Measurements from ENCODE around the gene PDE6G. TPM values are rescaled to one million over a fixed set of nuclear protein-coding genes. Genes with fewer than 3 reads are reported as not detected.
A peak's percentile ranks its signal among the peaks of the same experiment; 100 is the strongest.

Gene PDE6G
- total RNA-seq, result 0.69 and 0.92 TPM in 2 replicates
- total RNA-seq (2013), result 1.4 TPM
- polyA plus RNA-seq, result 1.1 and 1.6 TPM in 2 replicates
- 1.6 TPM in 1 of 2 replicates, not detected in the other for polyA minus RNA-seq

- Histone ChIP-seq H3K79me2 (ENCODE audit: control insufficient read depth, insufficient read depth, low read length) (no peaks in the 10 kb centered on the region), H3K4me3 (ENCODE audit: control extremely low read depth in 1 of 5, extremely low read depth in 1 of 5, insufficient read depth in 1 of 5, low read depth in 2 of 5, low read length in 4 of 5) (no peak within 1 kb of the TSS), H3K27me3 (replicated peaks in 1 of 4; ENCODE audit: control extremely low read depth in 1 of 4, control insufficient read depth in 3 of 4, insufficient read depth in 4 of 4, low read length in 3 of 4) (peaks cover 0 to 14% (median 2%) of the 10 kb centered on the region in 4 experiments), H3K9ac (ENCODE audit: low read length) (no peak within 1 kb of the TSS), H2AFZ (ENCODE audit: insufficient read depth, low read depth, low read length, poor library complexity, severe bottlenecking) (no peak within 1 kb of the TSS), H3K4me1 (ENCODE audit: control insufficient read depth in 2 of 2, insufficient read depth in 2 of 2, low read length in 2 of 2) (peaks cover 12 to 18% of the 10 kb centered on the region in 2 donors), H4K20me1 (ENCODE audit: control insufficient read depth, insufficient read depth, low read length, poor library complexity, severe bottlenecking) (no peaks in the 10 kb centered on the region), H3K4me2 (replicated peaks; ENCODE audit: low read depth, low read length, poor library complexity, severe bottlenecking) (no peak within 1 kb of the TSS), H3K9me3 (ENCODE audit: control extremely low read depth in 1 of 3, control insufficient read depth in 2 of 3, insufficient read depth in 1 of 3, low read length in 2 of 3) (no peaks in the 10 kb centered on the region), H3K27ac (ENCODE audit: low read length in 2 of 2) (no peak within 1 kb of the TSS), H3K36me3 (replicated peaks in 1 of 2; ENCODE audit: control extremely low read depth in 1 of 2, control insufficient read depth in 1 of 2, extremely low read depth in 1 of 2, insufficient read depth in 2 of 2, low read length in 1 of 2) (no peaks in the 10 kb centered on the region)
- CTCF ChIA-PET, result no interaction called here
- Mint-ChIP-seq H3K27me3 (peaks cover 4% of the 10 kb centered on the region), H3K9me3 (ENCODE audit: insufficient read depth) (no peaks in the 10 kb centered on the region), H3K4me3 (no peak within 1 kb of the TSS), H3K4me1 (peaks cover 15% of the 10 kb centered on the region), H3K27ac (no peak within 1 kb of the TSS)
- TF ChIP-seq EZH2 (IDR thresholded peaks at IDR 0.05; ENCODE audit: borderline replicate concordance, insufficient read depth, low read depth, low read length, poor library complexity, severe bottlenecking) (no peak), CTCF (IDR thresholded peaks at IDR 0.05) (no peak)
- DNase-seq, result no peak
- intact Hi-C loops (cut with micrococcal nuclease), result no loop called here
- POLR2A ChIA-PET, result interaction anchor here (0.9 kb wide), 1 partner anchor 15 kb away, joined by 3 read pairs; no protein-coding TSS in a partner anchor
- WGBS (ENCODE audit: insufficient coverage), result 87% methylated on average over 15 of the region's 15 CpGs
- ATAC-seq (ENCODE audit: low read depth), result no peak
Measured at GRCh38 chr17:81656118-81656743, at the start of gene PDE6G. Gene PDE6G (minus strand): TSS chr17:81656542. CDS start chr17:81653305, 3,237 bp downstream.

GRCh38 chr17:81705518-81706231, 49.3 kb upstream of the PDE6G start:
- CTCF ChIA-PET, result no interaction called here
- POLR2A ChIA-PET, result no interaction called here

More at GRCh38 chr17:81705518-81706231, 49.3 kb upstream of the PDE6G start:
- H3K4me1 Mint-ChIP-seq, result peaks cover 36% of the 10 kb centered on the region
- DNase-seq, result no peak
- H3K9me3 Mint-ChIP-seq (ENCODE audit: insufficient read depth), result no peaks in the 10 kb centered on the region
- H3K4me3 ChIP-seq (ENCODE audit: control extremely low read depth in 1 of 5, extremely low read depth in 1 of 5, insufficient read depth in 1 of 5, low read depth in 2 of 5, low read length in 4 of 5), result no peak overlapping the region
- peak overlapping the region; percentile 45 for H3K4me3 Mint-ChIP-seq
- H3K79me2 ChIP-seq (ENCODE audit: control insufficient read depth, insufficient read depth, low read length), result peaks cover 39% of the 10 kb centered on the region
- H3K27ac ChIP-seq (ENCODE audit: low read length in 2 of 2), result no peak overlapping the region
- no peak overlapping the region for H2AFZ ChIP-seq (ENCODE audit: insufficient read depth, low read depth, low read length, poor library complexity, severe bottlenecking)
- no peaks in the 10 kb centered on the region for H3K9me3 ChIP-seq (ENCODE audit: control extremely low read depth in 1 of 3, control insufficient read depth in 2 of 3, insufficient read depth in 1 of 3, low read length in 2 of 3)
- no peaks in the 10 kb centered on the region for H3K27me3 ChIP-seq (replicated peaks in 1 of 4; ENCODE audit: control extremely low read depth in 1 of 4, control insufficient read depth in 3 of 4, insufficient read depth in 4 of 4, low read length in 3 of 4)
- TF ChIP-seq EZH2 (IDR thresholded peaks at IDR 0.05; ENCODE audit: borderline replicate concordance, insufficient read depth, low read depth, low read length, poor library complexity, severe bottlenecking) (no peak), CTCF (IDR thresholded peaks at IDR 0.05) (no peak)
- no peak overlapping the region for H3K27ac Mint-ChIP-seq
- H3K4me2 ChIP-seq (replicated peaks; ENCODE audit: low read depth, low read length, poor library complexity, severe bottlenecking), result no peak overlapping the region
- WGBS (ENCODE audit: insufficient coverage), result 93% methylated on average over 20 of the region's 30 CpGs
- H3K27me3 Mint-ChIP-seq, result no peaks in the 10 kb centered on the region
- no peak overlapping the region for H3K9ac ChIP-seq (ENCODE audit: low read length)
- no peak for ATAC-seq (ENCODE audit: low read depth)
- intact Hi-C loops (cut with micrococcal nuclease), result no loop called here
- peaks cover 0 to 21% of the 10 kb centered on the region in 2 experiments for H3K36me3 ChIP-seq (replicated peaks in 1 of 2; ENCODE audit: control extremely low read depth in 1 of 2, control insufficient read depth in 1 of 2, extremely low read depth in 1 of 2, insufficient read depth in 2 of 2, low read length in 1 of 2)
- peaks cover 27 to 38% of the 10 kb centered on the region in 2 donors for H3K4me1 ChIP-seq (ENCODE audit: control insufficient read depth in 2 of 2, insufficient read depth in 2 of 2, low read length in 2 of 2)
- peaks cover 19% of the 10 kb centered on the region for H4K20me1 ChIP-seq (ENCODE audit: control insufficient read depth, insufficient read depth, low read length, poor library complexity, severe bottlenecking)
